Skin epidermis (tissue), 12 donors: ENCODE results near the gene TEDC1.
A peak's percentile ranks its signal among the peaks of the same experiment; 100 is the strongest.

Source experiments
- H3K27ac ChIP-seq, 21 experiments: fragments of 200-600 bp; sonication (generic) in 11 of 21; one replicate each; pipeline ENCODE4 v1.5.0; 2020; ENCODE audit warnings: mild to moderate bottlenecking in 3 of 21, inconsistent platforms in 2 of 21, moderate library complexity in 2 of 21
- H3K4me3 ChIP-seq, 7 experiments: fragments of 200-600 bp; sonication (generic) in 2 of 7; one replicate each; pipeline ENCODE4 v1.5.0; 2020; ENCODE audit warnings: inconsistent platforms in 2 of 7, mild to moderate bottlenecking in 2 of 7, moderate library complexity in 1 of 7

Gene TEDC1

GRCh38 chr14:105503935-105504692 lies 13.1 kb downstream of the TEDC1 start:
- Histone ChIP-seq H3K4me3 (no peak overlapping the region), H3K27ac (no peak overlapping the region)

- Histone ChIP-seq H3K27ac (no peak overlapping the region), H3K4me3 (no peak overlapping the region)
These were observed 14.1 kb downstream of the TEDC1 start for GRCh38 chr14:105505101-105505500.

- no peak overlapping the region for H3K4me3 ChIP-seq
- H3K27ac ChIP-seq: no peak overlapping the region
These were observed 16.2 kb downstream of the TEDC1 start for GRCh38 chr14:105507247-105507646.

GRCh38 chr14:105508069-105508468 lies 17.0 kb downstream of the TEDC1 start:
- no peak overlapping the region for H3K4me3 ChIP-seq
- H3K27ac ChIP-seq: no peak overlapping the region

GRCh38 chr14:105508601-105509000 lies 17.6 kb downstream of the TEDC1 start:
- Histone ChIP-seq H3K4me3 (no peak overlapping the region), H3K27ac (no peak overlapping the region)

DNA sequence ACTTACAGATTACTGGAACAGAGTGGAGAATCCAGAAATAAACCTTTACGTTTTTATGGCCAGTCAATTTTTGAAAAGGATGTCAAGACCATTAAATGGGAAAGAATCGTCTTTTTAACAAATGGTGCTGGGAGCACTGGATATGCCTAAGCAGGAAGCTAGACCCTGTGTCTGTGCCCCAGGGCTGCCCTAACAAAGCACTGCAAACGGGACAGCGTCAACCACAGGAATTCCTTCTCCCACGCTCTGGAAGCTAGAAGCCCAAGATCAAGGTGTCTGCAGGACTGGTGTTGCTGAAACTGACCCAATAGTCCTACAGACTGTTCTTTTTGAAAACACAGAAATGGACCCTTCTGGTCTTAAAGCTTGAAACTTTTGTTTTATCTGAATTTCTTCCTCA lies 26.1 kb downstream of the TEDC1 start:
- no peak overlapping the region for H3K27ac ChIP-seq
- no peak overlapping the region for H3K4me3 ChIP-seq

DNA sequence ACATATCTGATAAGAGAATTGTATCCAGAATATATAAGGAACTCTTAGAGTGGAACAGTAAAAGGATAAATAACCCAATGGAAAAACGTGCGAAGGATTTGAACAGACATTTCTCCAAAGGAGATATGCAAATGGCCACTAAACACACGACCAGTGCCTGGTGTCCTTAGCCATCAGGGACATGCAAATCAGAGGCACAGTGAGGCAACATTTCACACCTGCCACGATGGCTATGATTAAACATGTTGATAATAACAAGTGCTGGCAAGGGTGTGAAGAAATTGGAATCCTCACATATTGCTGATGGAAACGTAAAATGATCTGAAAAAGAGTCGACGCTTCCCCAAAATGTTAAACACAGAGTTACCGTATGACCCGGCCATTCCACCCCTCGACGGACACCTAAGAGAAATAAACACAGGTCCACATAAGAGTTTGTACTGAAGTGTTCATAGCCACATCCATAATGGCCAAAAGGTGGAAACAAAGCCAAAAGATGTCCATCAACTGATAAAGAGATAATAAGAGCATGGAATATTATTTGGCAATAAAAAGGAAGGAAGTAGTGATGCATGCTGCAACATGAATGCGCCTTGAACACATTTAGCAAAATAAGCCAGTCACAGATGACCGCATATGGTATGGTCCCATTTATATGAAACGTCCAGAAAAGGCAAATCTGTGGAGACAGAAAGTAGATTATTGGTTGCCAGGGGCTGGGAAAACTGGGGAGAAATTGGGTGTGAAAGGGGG lies 29.1 kb downstream of the TEDC1 start:
- no peak overlapping the region for H3K27ac ChIP-seq
- no peak overlapping the region for H3K4me3 ChIP-seq

DNA sequence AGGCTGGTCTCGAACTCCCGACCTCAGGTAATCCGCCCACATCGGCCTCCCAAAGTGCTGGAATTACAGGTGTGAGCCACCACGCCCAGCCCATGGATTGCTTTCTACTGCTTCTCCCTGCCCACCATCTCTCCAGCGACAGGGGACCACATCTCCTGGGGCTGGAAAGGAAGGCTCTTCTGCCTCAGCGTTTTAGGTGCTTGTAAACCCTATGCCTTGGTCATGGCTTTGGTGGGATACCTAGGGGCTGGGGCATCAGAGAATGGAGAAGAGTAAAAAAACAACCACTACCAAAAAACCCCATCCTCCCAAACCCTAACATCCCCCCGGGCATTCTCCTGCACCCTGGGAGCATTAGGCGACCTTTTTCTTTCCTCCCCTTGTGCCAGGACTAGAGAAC lies 34.3 kb downstream of the TEDC1 start:
- Histone ChIP-seq H3K4me3 (no peak overlapping the region), H3K27ac (peak overlapping the region in 1 of 21 experiments; percentile 62)

DNA sequence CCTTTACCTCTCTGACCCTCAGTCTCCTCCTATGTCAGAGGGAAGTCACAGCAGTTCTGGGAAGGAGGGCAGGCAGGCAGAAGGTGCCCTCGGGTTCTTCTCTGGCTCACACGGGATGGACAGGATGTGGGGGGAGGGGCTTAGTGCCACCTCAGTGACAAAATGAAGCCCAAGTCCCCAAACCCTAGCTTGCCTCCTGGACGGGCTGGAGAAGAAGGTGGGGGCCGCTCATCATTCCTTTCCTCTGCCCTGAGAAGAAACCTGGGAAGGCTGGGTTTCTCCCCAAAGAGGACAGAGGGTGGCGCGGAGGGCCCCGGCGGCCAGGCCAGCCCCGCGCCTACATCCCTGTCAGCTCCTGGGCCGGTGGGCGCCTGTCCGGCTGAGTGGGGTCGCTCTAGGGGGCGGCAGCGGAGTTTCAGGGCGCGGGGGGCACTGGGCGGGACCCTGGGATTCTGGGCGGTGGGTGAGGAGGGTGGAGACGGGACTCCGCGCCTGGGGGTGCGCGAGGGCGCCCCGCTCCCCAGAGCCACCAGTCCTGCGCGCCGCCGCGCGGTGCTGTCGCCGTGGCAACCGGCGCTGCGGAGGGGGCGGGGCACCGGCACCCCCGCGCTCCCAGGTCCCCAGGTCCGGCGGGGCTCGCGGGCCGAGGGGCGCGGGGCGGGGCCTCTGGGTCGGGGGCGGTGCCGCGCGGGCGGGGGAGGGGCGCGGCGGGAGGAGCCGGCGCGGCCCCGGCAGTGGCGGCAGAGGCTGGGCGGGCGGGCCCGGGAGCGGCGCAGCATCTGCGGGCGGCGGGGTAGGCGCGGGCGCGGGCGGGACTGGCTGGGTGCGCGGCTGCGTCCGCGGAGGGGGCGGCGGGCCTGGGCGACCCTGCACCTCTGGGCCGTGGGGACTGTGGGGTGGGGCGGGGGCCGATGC lies 35.1 kb downstream of the TEDC1 start, which contains the start of gene TMEM121:
Gene TMEM121, plus strand, starts transcription at position 723 of the 915 bp plus-strand sequence. CDS start 2,252 bp downstream, outside the sequence.
- Histone ChIP-seq H3K4me3 (peak within 1 kb of the TSS; percentile 40 to 56 (median 50)), H3K27ac (peak within 1 kb of the TSS in 11 of 21 experiments; percentile 1 to 79 (median 49))

DNA sequence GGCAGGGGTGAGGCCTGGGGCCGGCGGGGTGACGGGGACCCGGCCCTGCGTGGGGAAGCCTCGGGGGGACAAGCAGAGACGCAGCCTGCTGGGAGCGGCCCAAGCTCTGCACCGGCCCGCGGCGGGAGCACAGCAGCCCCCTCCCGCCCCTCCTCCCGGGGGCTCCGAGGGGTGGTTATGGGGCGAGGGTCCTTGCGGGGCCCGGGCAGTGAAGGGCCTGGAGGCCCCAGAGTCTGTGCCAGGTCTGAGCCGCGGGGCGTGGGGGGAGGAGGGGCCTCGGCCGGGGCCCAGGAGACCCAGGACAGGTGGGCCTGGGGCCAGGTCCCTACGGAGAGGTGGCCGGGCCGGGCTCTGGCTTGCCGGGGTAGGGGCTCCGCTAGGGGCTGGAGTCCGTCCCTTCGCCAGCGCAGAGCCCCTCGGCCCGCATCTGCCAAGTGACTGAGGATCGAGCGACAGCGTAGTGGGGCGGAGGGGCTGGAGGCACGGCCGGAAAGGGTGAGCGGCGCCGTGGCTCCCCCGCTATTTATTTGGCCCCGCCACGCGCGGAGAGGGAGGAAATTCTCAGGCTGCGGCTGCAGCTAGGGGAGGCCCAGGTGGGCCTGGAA lies 35.8 kb downstream of the TEDC1 start:
- Histone ChIP-seq H3K4me3 (peak overlapping the region; percentile 40 to 56 (median 50)), H3K27ac (peak overlapping the region in 11 of 21 experiments; percentile 1 to 76 (median 49))

DNA sequence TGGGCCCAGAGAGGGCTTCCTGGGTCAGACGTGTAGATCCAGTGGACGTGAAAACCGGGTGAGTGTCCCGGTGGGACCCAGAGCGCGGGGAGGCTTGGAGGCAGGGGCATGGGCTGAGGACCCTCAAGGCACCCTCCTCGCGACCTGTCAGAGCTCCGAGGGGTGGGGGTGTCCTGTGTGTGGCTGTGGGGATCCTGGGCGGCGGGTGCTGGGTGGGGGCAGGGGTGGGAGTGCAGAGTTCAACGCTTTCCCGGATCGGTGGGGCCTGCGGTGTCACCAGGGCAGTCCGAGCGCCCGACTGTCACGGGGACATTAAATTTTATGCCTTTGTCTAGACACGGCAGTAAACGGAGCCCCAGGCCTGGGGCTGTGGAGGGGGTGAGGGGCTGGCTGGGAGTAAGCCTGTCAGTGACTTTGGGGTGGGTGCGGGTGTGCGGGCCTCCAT lies 36.4 kb downstream of the TEDC1 start:
- Histone ChIP-seq H3K4me3 (peak overlapping the region; percentile 40 to 56 (median 50)), H3K27ac (peak overlapping the region in 8 of 21 experiments; percentile 1 to 79 (median 48))

DNA sequence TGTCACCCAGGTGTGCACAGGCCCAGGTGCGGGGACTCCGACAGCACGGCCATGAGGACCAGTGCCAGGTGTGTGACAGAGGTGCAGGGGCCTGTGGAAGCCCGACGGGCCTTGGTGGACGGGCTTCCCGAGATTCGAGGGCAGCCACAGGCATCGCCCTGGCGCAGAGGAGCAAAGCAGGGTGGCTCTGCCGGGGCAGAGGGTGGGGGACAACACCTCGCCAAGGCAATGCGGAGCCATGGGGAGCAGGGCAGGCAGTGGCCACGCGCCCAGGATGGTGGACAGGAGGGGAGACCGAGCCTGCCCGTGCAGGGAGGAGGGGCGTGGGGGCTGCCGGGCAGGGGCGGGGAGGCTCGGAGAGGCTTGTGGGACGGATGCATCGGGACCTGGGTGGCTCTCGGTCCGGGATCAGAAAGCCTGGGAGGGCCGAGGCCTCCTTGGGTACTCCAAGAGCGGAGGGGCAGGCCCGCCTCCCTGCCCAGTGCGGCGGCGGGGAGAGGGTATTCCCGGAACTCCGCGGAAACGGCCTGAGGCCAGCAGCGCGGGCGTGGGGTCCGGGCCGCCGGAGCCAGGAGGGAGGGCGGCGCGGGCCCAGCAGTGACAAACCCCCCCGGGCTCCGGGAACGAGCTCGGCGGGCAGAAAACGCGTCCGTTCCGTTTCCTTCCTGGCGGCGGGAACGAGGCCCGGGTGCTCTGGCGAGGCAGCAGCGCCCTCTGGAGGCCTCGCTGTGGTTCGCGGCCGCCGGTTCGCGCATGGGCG lies 37.0 kb downstream of the TEDC1 start:
- Histone ChIP-seq H3K27ac (peak overlapping the region in 19 of 21 experiments; percentile 2 to 82 (median 58)), H3K4me3 (peak overlapping the region; percentile 40 to 56 (median 50))

DNA sequence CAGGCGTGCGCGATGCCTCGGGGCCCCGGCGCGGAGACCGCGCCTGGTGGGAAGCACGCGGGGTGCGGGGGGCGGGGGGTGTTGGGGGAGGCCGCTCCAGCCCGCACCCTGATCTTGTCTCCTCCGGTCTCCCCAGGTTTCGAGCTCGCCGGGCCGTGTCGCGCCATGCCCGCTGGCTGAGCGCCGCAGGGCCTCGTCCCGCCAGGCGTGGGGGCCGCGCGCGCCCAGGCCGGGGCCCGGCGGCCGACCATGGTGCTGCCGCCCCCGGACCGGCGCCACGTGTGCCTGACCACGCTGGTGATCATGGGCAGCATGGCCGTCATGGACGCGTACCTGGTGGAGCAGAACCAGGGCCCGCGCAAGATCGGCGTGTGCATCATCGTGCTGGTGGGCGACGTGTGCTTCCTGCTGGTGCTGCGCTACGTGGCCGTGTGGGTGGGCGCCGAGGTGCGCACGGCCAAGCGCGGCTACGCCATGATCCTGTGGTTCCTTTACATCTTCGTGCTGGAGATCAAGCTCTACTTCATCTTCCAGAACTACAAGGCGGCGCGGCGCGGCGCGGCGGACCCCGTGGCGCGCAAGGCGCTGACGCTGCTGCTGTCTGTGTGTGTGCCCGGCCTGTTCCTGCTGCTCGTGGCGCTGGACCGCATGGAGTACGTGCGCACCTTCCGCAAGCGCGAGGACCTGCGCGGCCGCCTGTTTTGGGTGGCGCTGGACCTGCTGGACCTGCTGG lies 37.7 kb downstream of the TEDC1 start:
- Histone ChIP-seq H3K4me3 (peak overlapping the region; percentile 40 to 56 (median 50)), H3K27ac (peak overlapping the region in 7 of 21 experiments; percentile 44 to 79 (median 73))

GRCh38 chr14:105529319-105529568 lies 38.2 kb downstream of the TEDC1 start:
- Histone ChIP-seq H3K27ac (peak overlapping the region in 1 of 21 experiments; percentile 24), H3K4me3 (peak overlapping the region in 6 of 7 experiments; percentile 40 to 56 (median 52))

DNA sequence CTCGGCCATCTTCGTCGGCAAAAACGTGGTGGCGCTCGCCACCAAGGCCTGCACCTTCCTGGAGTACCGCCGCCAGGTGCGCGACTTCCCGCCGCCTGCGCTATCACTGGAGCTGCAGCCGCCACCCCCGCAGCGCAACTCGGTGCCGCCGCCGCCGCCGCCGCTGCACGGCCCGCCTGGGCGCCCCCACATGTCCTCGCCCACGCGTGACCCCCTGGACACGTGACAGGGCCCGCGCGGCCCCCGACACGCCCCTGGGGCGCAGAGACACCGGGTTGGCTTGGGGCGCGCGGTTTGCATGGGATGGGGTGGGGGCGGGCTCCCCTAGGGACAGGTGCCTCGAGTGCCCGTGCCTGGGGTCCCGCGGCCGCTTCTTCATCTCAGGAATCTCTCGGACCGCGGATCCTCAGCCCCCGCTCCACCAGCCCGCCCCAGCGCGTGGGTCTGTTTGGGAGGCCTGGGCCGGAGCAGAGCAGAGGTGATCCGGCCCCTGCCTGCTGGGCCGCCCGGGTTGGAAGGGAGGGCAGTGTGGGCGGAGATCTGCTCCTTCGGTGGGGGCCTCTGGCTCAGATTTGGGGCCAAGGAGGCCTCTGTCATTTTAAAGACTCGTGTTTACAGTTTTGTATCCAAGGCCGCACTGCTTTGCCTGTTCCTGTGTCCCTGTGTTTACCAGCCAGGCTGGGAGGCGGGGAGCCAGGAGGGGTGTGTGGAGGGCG lies 38.7 kb downstream of the TEDC1 start:
- H3K4me3 ChIP-seq: peak overlapping the region in 6 of 7 experiments; percentile 40 to 56 (median 52)
- peak overlapping the region in 1 of 21 experiments; percentile 24 for H3K27ac ChIP-seq

DNA sequence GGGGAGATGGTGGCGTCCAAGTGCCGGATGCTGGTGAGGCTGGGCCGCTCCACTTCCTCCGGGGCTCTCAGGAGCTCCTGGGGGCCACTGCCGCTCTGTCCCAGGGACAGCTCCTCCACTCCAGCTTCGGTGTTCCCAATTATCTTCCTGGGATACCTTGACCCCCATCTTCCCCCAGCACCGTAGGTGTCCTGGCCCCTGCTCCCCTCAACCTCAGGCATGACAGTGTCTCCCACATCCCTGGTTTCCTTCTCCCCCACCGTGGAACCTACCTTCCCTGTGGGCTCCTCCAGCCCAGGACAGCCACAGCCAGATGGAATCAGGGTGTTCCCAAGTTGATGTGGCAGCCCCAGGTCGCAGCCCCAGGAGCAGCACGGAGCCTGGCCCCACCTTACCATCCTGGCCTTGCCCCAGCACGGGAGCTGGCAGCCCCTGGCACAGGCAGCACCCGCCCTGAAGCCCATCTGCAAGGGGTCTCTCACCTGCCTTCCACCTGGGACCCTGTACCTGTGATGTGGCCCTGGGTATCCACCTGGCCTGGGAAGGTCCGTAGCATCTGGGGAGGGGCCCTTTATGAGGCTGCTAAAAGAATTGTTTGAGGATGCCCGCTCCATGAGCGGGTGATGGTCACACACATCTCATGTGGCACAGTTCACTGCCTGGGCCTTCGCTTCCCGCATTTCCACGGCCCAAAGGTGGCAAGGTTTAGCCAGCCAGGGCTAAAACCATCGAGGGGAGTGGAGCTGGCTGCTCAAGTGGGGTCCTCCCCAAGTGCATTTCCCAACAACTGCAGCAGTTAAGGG lies 39.4 kb downstream of the TEDC1 start:
- H3K4me3 ChIP-seq: no peak overlapping the region
- H3K27ac ChIP-seq: no peak overlapping the region
